ENCODE measurements around the gene TUBA8.

GRCh38 chr22:18101536-18101935, 9.1 kb upstream of the TUBA8 start:
- no peak for TF ChIP-seq CTCF (IDR thresholded peaks at IDR 0.05)
- no peak for TF ChIP-seq POLR2A (IDR thresholded peaks at IDR 0.05)

All from testis (tissue), 2 donors.